Measurements from ENCODE around the gene VAMP8. TPM values are rescaled to one million over a fixed set of nuclear protein-coding genes. Genes with fewer than 3 reads are reported as not detected.
"Not testable (repeated sequence)": the region's sequence is repeated elsewhere in the genome, so short reads cannot be mapped to it uniquely, and the experiment has no call there.

The VAMP8 gene
- total and polyA plus RNA-seq, 2 of the 8 experiments (the other 6 are each of a cell fraction or from before 2014, with no cell fraction given) = 34.4 to 69.7 TPM

GRCh38 chr2:85558160-85558559 lies 19.2 kb upstream of the VAMP8 start (continued):
- TF ChIP-seq CTCF (IDR thresholded peaks at IDR 0.05; ENCODE audit: control extremely low read depth in 1 of 3, insufficient read depth in 1 of 3, low read depth in 1 of 3, low read length in 3 of 3) (no peak), KDM4A (IDR thresholded peaks at IDR 0.05; ENCODE audit: low read depth, low read length, severe bottlenecking) (no peak), POLR2AphosphoS5 (IDR thresholded peaks at IDR 0.05; ENCODE audit: low read depth, low read length) (no peak), ZNF274 (IDR thresholded peaks at IDR 0.05; ENCODE audit: borderline replicate concordance, extremely low read depth, low read length) (no peak), POU5F1 (IDR thresholded peaks at IDR 0.05; ENCODE audit: low read depth, low read length) (no peak), EP300 (IDR thresholded peaks at IDR 0.05; ENCODE audit: borderline replicate concordance in 1 of 2, low read depth in 2 of 2, low read length in 2 of 2) (no peak)

GRCh38 chr2:85560403-85560726 lies 17.0 kb upstream of the VAMP8 start:
- H2BK120ac ChIP-seq (replicated peaks; ENCODE audit: low read depth, low read length); H4K5ac ChIP-seq (ENCODE audit: insufficient read length, low read depth, low read length); H2BK15ac ChIP-seq (ENCODE audit: low read length); H3K9me3 ChIP-seq (ENCODE audit: insufficient read depth in 2 of 2, low read depth in 1 of 2, low read length in 1 of 2); H2BK5ac ChIP-seq (ENCODE audit: low read depth, low read length); H2AK5ac ChIP-seq (ENCODE audit: low read depth, low read length); H3K27me3 ChIP-seq (replicated peaks in 1 of 4; ENCODE audit: control insufficient read depth in 3 of 4, extremely low read depth in 1 of 4, insufficient read depth in 3 of 4, low read length in 3 of 4); H3K23ac ChIP-seq (ENCODE audit: insufficient read length); FAIRE-seq; H3K4me1 ChIP-seq (replicated peaks in 1 of 4; ENCODE audit: control insufficient read depth in 3 of 4, insufficient read depth in 4 of 4, low read length in 3 of 4); H3K14ac ChIP-seq (ENCODE audit: insufficient read length); H3K4ac ChIP-seq (replicated peaks; ENCODE audit: insufficient read length, low read depth, low read length); H3K18ac ChIP-seq (ENCODE audit: extremely low read depth, low read length); H2AFZ ChIP-seq (ENCODE audit: low read length); H2BK20ac ChIP-seq (ENCODE audit: low read length); H3K56ac ChIP-seq (replicated peaks; ENCODE audit: insufficient read length, low read depth, low read length); H4K20me1 ChIP-seq (replicated peaks in 1 of 2; ENCODE audit: control insufficient read depth in 1 of 2, insufficient read depth in 2 of 2, low read length in 2 of 2); H3K27ac ChIP-seq (ENCODE audit: low read depth, low read length); H3K79me1 ChIP-seq (ENCODE audit: low read depth, low read length); H4K91ac ChIP-seq (replicated peaks; ENCODE audit: insufficient read length, low read length); H3K23me2 ChIP-seq (ENCODE audit: low read depth, low read length); DNase-seq (ENCODE audit: low read depth in 1 of 2, low spot score in 2 of 2); H2BK12ac ChIP-seq (ENCODE audit: low read depth, low read length); H4K8ac ChIP-seq (ENCODE audit: extremely low read depth, insufficient read depth, low read length): not testable (repeated sequence)
- peak overlapping the region in 1 of 4 experiments; percentile 79; a peak in 1 of 7 replicates for H3K9ac ChIP-seq (replicated peaks in 1 of 4; ENCODE audit: extremely low read depth in 1 of 4, low read depth in 3 of 4, low read length in 3 of 4)
- H3K4me3 ChIP-seq (ENCODE audit: extremely low read depth in 1 of 4, insufficient read depth in 2 of 4, low read depth in 3 of 4, low read length in 4 of 4) = peak overlapping the region; percentile 68 to 90 (median 88); a peak in 6 of 8 replicates
- POLR2A ChIA-PET (ENCODE audit: partially characterized antibody) = interaction anchor here (0.6 to 38.6 kb wide), 15 partner anchors 10 to 1144 kb away, joined by 3 to 1889 read pairs (median 5); partner anchors contain the start of genes C2orf68, CAPG, MAT2A and RNF181
- H3K36me3 ChIP-seq (ENCODE audit: control insufficient read depth in 2 of 4, insufficient read depth in 4 of 4, low read length in 3 of 4) = peaks cover 3 to 15% (median 8%) of the 10 kb centered on the region in 4 experiments; a peak in 7 of 8 replicates
- CTCF ChIA-PET (ENCODE audit: partially characterized antibody) = interaction anchor here (0.8 to 3.6 kb wide), 6 partner anchors 9 to 169 kb away, joined by 3 to 20 read pairs (median 4); no protein-coding TSS in a partner anchor
- WGBS, 2 experiments (ENCODE audit: extremely low coverage in 1 of 2, insufficient coverage in 1 of 2, insufficient read length in 1 of 2, insufficient replicate concordance in 2 of 2, low coverage in 1 of 2, low lambda C conversion rate in 2 of 2, missing lambda C conversion rate in 1 of 2) = 90% methylated on average over 12 of the region's 12 CpGs; no CpG with 5 or more reads in 1 of the 2 experiments
- peaks cover 0 to 18% of the 10 kb centered on the region in 2 experiments; a peak in 2 of 4 replicates for H3K79me2 ChIP-seq (ENCODE audit: control insufficient read depth in 1 of 2, insufficient read depth in 2 of 2, low read length in 2 of 2)
- peak overlapping the region; percentile 84 to 96 for H3K4me2 ChIP-seq (ENCODE audit: insufficient read depth in 1 of 2, low read depth in 2 of 2, low read length in 2 of 2)

All from H1 (cell line).